Right atrium auricular region (tissue), 2 donors: ENCODE results near the gene C1QTNF8. TPM values are rescaled to one million over a fixed set of nuclear protein-coding genes. Genes with fewer than 3 reads are reported as not detected.

Source experiments
- DNase-seq: peaks from one replicate; pipeline ENCODE4 v3.0.0-alpha.2; 2019; ENCODE audit warnings: low spot score
- H3K27ac ChIP-seq, 2 donors: fragments of 200-600 bp; sonication (generic); 1 replicate in 1 of 2; 2 replicates in 1 of 2; pipeline ENCODE4 v1.5.1; 2016 to 2019
- H3K27me3 ChIP-seq, 2 donors: fragments of 200-600 bp; sonication (generic); one replicate each; pipeline versions ENCODE4 v1.5.1 to v1.6.0; 2017 to 2019
- H3K36me3 ChIP-seq: fragments of 200-600 bp; sonication (generic); one replicate; pipeline ENCODE4 v1.5.1; 2016
- H3K4me1 ChIP-seq, 2 donors: fragments of 200-600 bp; sonication (generic); one replicate each; pipeline versions ENCODE4 v1.5.1 to v1.6.0; 2017 to 2019
- H3K4me3 ChIP-seq, 2 donors: fragments of 200-600 bp; sonication (generic); 1 replicate in 1 of 2; 2 replicates in 1 of 2; pipeline ENCODE4 v1.5.1; 2017 to 2019; ENCODE audit warnings: mild to moderate bottlenecking in 1 of 2, moderate library complexity in 1 of 2
- H3K9me3 ChIP-seq, 2 donors: fragments of 200-600 bp; sonication (generic); one replicate each; pipeline ENCODE4 v1.5.1; 2019
- CTCF ChIP-seq, 2 donors: fragments of 200-600 bp; sonication (generic); IDR thresholded peaks; one replicate each; pipeline ENCODE4 v1.5.1; 2019; ENCODE audit warnings: antibody characterized with exemption in 2 of 2
- total RNA-seq, 2 donors: library from RNA; depleted of rRNA; stranded (reverse); fragments of >200 nt; gene quantifications; one replicate each; pipeline ENCODE4 v1.1.0, GENCODE V29; 2016

C1QTNF8 gene
- total RNA-seq, 2 donors from 2014 or later = not detected

- TF ChIP-seq CTCF (IDR thresholded peaks at IDR 0.05) = no peak
- no peak for DNase-seq
- peaks cover 0 to 26% of the 10 kb centered on the region in 2 donors for H3K27me3 ChIP-seq
- H3K4me1 ChIP-seq = peaks cover 0 to 3% of the 10 kb centered on the region in 2 donors
- H3K4me3 ChIP-seq = no peak overlapping the region
- H3K9me3 ChIP-seq = no peaks in the 10 kb centered on the region
- H3K36me3 ChIP-seq = no peaks in the 10 kb centered on the region
- no peak overlapping the region for H3K27ac ChIP-seq
Measured at GRCh38 chr16:1070864-1071408, 25.1 kb downstream of the C1QTNF8 start.

- Histone ChIP-seq H3K4me1 (peaks cover 0 to 3% of the 10 kb centered on the region in 2 donors), H3K27me3 (peaks cover 0 to 26% of the 10 kb centered on the region in 2 donors), H3K36me3 (no peaks in the 10 kb centered on the region), H3K9me3 (no peaks in the 10 kb centered on the region), H3K4me3 (no peak overlapping the region), H3K27ac (no peak overlapping the region)
- DNase-seq = no peak
- TF ChIP-seq CTCF (IDR thresholded peaks at IDR 0.05) = no peak
Measured at GRCh38 chr16:1070084-1070863, 25.8 kb downstream of the C1QTNF8 start.

GRCh38 chr16:1069154-1069553 lies 26.9 kb downstream of the C1QTNF8 start:
- peaks cover 0 to 26% of the 10 kb centered on the region in 2 donors for H3K27me3 ChIP-seq
- DNase-seq = no peak

DNA sequence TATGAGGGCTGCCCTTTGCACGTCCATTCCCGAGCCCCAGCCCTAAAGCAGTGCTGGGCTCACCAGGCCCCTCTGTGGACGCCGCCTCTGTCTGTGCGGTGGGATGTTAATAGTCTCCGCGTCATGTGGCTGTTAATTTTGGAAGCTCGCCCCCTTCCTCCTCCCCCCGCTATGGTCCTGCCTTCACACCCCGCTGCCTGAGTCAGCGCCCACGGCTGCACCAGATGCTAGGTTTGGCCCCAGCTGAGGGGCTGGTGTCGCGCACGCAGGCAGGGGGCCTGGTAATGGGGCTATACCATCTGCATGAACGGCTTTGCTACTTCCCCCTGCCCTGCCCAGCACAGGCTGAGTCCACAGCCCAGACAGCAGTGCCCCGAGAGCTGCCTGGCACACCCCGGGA lies 27.6 kb downstream of the C1QTNF8 start:
- Histone ChIP-seq H3K4me3 (no peak overlapping the region), H3K27ac (no peak overlapping the region), H3K27me3 (peaks cover 0 to 26% of the 10 kb centered on the region in 2 donors), H3K4me1 (peaks cover 0 to 3% of the 10 kb centered on the region in 2 donors), H3K36me3 (no peaks in the 10 kb centered on the region), H3K9me3 (no peaks in the 10 kb centered on the region)
- no peak for TF ChIP-seq CTCF (IDR thresholded peaks at IDR 0.05)
- DNase-seq = no peak

More at GRCh38 chr16:1069154-1069553, 26.9 kb downstream of the C1QTNF8 start:
- Histone ChIP-seq H3K4me3 (no peak overlapping the region), H3K27ac (no peak overlapping the region), H3K9me3 (no peaks in the 10 kb centered on the region), H3K36me3 (no peaks in the 10 kb centered on the region), H3K4me1 (peaks cover 0 to 3% of the 10 kb centered on the region in 2 donors)
- TF ChIP-seq CTCF (IDR thresholded peaks at IDR 0.05) = no peak

DNA sequence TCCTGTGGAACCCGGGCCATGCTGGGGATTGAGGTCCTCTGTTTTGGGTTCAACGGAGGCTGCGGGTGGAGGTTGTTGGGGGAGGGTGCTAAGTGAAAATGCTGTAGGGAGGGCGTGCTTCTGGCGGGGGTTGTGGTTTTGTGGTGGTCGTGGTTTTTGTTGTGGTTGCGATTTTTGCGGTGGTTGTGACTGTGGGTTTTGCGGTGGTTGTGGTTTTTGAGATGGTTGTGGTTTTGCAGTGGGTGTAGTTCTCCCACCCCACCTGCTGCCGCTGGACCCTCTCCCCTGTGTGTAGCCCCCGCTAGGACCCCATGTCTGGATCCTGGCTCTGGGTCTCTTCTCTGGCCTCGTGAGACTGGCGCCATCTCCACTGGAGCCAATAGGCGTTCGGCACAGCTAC lies 28.4 kb downstream of the C1QTNF8 start:
- H3K27me3 ChIP-seq = peaks cover 0 to 19% of the 10 kb centered on the region in 2 donors
- DNase-seq = no peak
- no peak for TF ChIP-seq CTCF (IDR thresholded peaks at IDR 0.05)
- no peak overlapping the region for H3K4me3 ChIP-seq
- H3K27ac ChIP-seq = no peak overlapping the region
- H3K9me3 ChIP-seq = no peaks in the 10 kb centered on the region
- H3K4me1 ChIP-seq = peaks cover 0 to 3% of the 10 kb centered on the region in 2 donors
- H3K36me3 ChIP-seq = no peaks in the 10 kb centered on the region
